GM21526 (cell line): Measurements from ENCODE around the gene KLK12.

Source experiments
- ATAC-seq: cut with Tn5 transposase; IDR thresholded peaks from one replicate; pipeline ENCODE4 v1.9.1; 2021; ENCODE audit warnings: moderate library complexity; ENCODE audit not compliant: unreplicated experiment, low FRiP score

KLK12 gene

GRCh38 chr19:51016798-51017683 lies 17.8 kb downstream of the KLK12 start:
- no peak for ATAC-seq

GRCh38 chr19:51015691-51016267 lies 19.0 kb downstream of the KLK12 start:
- no peak for ATAC-seq

- ATAC-seq, result no peak
These were observed 20.6 kb downstream of the KLK12 start for GRCh38 chr19:51014242-51014641.

GRCh38 chr19:51012661-51013190 lies 22.1 kb downstream of the KLK12 start:
- ATAC-seq, result no peak

- ATAC-seq, result no peak
These were observed 24.6 kb downstream of the KLK12 start for GRCh38 chr19:51010066-51010795.

GRCh38 chr19:51009061-51009891 lies 25.5 kb downstream of the KLK12 start:
- ATAC-seq, result no peak

- ATAC-seq, result no peak
These were observed 27.3 kb downstream of the KLK12 start for GRCh38 chr19:51007488-51007887.

GRCh38 chr19:51006406-51006805 lies 28.4 kb downstream of the KLK12 start:
- ATAC-seq, result no peak

GRCh38 chr19:51005248-51005647 lies 29.6 kb downstream of the KLK12 start:
- ATAC-seq, result no peak

GRCh38 chr19:51003316-51003715 lies 31.5 kb downstream of the KLK12 start:
- no peak for ATAC-seq

- no peak for ATAC-seq
These were observed 32.1 kb downstream of the KLK12 start for GRCh38 chr19:51002542-51003311.

GRCh38 chr19:51002089-51002532 lies 32.7 kb downstream of the KLK12 start:
- no peak for ATAC-seq

- no peak for ATAC-seq
These were observed 33.3 kb downstream of the KLK12 start, which contains the start of gene KLK8 for GRCh38 chr19:51001515-51001914. Gene KLK8 (minus strand): TSS chr19:51001604. CDS start chr19:51001167, 437 bp downstream.

- ATAC-seq, result no peak
These were observed 33.8 kb downstream of the KLK12 start for GRCh38 chr19:51000981-51001380.

- ATAC-seq, result no peak
These were observed 34.4 kb downstream of the KLK12 start for GRCh38 chr19:51000426-51000825.

GRCh38 chr19:50998686-50999085 lies 36.1 kb downstream of the KLK12 start:
- no peak for ATAC-seq

- no peak for ATAC-seq
These were observed 36.7 kb downstream of the KLK12 start for GRCh38 chr19:50998061-50998460.

- ATAC-seq, result no peak
These were observed 40.7 kb downstream of the KLK12 start for GRCh38 chr19:50994129-50994528.

GRCh38 chr19:50992666-50993035 lies 42.2 kb downstream of the KLK12 start:
- no peak for ATAC-seq
